HEK293 (cell line): ENCODE measurements around the gene SPOCK1.

ENCODE experiments used
- EGR2 ChIP-seq: fragments of 450-650 bp; formaldehyde crosslinking; IDR thresholded peaks from 2 replicates; pipeline ENCODE4 v1.5.1; 2016; ENCODE audit warnings: low read depth, missing biosample characterization, missing genetic modification characterization
- GLIS1 ChIP-seq: fragments of 450-650 bp; formaldehyde crosslinking; IDR thresholded peaks from 2 replicates; pipeline ENCODE4 v1.5.1; 2016; ENCODE audit warnings: missing biosample characterization, missing genetic modification characterization
- TCF7L2 ChIP-seq: IDR thresholded peaks from 2 replicates; pipeline ENCODE4 v1.6.1; 2011; ENCODE audit warnings: low read depth, mild to moderate bottlenecking, inconsistent platforms, low read length, moderate library complexity, borderline replicate concordance
- ZNF132 ChIP-seq: fragments of 450-650 bp; formaldehyde crosslinking; IDR thresholded peaks from 2 replicates; pipeline ENCODE4 v1.5.1; 2017; ENCODE audit warnings: missing biosample characterization, missing genetic modification characterization, borderline replicate concordance
- ZNF558 ChIP-seq: fragments of 450-650 bp; formaldehyde crosslinking; IDR thresholded peaks from 2 replicates; pipeline ENCODE4 v1.5.1; 2016; ENCODE audit warnings: missing biosample characterization, missing genetic modification characterization
- ZNF768 ChIP-seq: fragments of 450-650 bp; formaldehyde crosslinking; IDR thresholded peaks from 2 replicates; pipeline ENCODE4 v1.5.1; 2018; ENCODE audit warnings: missing biosample characterization, mild to moderate bottlenecking, missing genetic modification characterization
- ZSCAN30 ChIP-seq: fragments of 450-650 bp; IDR thresholded peaks from 2 replicates; pipeline ENCODE4 v1.5.1; 2018; ENCODE audit warnings: missing biosample characterization, mild to moderate bottlenecking, missing genetic modification characterization, moderate library complexity
- TF ChIP-seq, protein P1 (sequence below): fragments of 450-650 bp; formaldehyde crosslinking; IDR thresholded peaks from 2 replicates; pipeline ENCODE4 v1.5.1; 2016; ENCODE audit warnings: missing biosample characterization, missing genetic modification characterization
- TF ChIP-seq, protein P2 (sequence below): fragments of 450-650 bp; formaldehyde crosslinking; IDR thresholded peaks from 2 replicates; pipeline ENCODE4 v1.5.1; 2016; ENCODE audit warnings: missing biosample characterization, missing genetic modification characterization, low read depth

DNA sequence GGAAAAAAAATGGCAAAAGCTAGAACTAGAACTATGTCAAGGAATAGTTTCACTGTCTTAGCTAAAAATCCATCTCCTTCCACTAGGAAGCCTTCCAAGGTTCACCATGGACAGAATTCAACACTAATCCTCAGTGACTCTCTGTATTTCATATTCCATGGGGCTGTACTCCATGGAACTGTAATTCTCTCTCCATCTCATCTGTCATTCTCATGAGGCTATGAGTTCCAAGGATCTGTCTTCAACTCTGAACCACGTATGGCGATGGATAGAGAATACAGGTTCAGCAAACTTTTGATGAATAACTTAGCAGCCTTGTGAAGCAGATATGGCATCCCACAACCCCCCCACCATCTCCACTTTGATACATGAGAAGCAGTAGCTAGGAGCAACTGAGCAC is 184.0 kb downstream of the SPOCK1 start:
- TF ChIP-seq EGR2 (tag by site-specific recombination) = no peak
- no peak for TF ChIP-seq ZNF558
- TF ChIP-seq ZNF768 = no peak
- TF ChIP-seq, protein P1, sequence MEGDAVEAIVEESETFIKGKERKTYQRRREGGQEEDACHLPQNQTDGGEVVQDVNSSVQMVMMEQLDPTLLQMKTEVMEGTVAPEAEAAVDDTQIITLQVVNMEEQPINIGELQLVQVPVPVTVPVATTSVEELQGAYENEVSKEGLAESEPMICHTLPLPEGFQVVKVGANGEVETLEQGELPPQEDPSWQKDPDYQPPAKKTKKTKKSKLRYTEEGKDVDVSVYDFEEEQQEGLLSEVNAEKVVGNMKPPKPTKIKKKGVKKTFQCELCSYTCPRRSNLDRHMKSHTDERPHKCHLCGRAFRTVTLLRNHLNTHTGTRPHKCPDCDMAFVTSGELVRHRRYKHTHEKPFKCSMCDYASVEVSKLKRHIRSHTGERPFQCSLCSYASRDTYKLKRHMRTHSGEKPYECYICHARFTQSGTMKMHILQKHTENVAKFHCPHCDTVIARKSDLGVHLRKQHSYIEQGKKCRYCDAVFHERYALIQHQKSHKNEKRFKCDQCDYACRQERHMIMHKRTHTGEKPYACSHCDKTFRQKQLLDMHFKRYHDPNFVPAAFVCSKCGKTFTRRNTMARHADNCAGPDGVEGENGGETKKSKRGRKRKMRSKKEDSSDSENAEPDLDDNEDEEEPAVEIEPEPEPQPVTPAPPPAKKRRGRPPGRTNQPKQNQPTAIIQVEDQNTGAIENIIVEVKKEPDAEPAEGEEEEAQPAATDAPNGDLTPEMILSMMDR (tag by site-specific recombination) = no peak
- TF ChIP-seq ZNF132 (tag by site-specific recombination) = no peak
- TF ChIP-seq ZSCAN30 (tag by site-specific recombination) = no peak
- no peak for TF ChIP-seq GLIS1 (tag by site-specific recombination)
- TF ChIP-seq, protein P2, sequence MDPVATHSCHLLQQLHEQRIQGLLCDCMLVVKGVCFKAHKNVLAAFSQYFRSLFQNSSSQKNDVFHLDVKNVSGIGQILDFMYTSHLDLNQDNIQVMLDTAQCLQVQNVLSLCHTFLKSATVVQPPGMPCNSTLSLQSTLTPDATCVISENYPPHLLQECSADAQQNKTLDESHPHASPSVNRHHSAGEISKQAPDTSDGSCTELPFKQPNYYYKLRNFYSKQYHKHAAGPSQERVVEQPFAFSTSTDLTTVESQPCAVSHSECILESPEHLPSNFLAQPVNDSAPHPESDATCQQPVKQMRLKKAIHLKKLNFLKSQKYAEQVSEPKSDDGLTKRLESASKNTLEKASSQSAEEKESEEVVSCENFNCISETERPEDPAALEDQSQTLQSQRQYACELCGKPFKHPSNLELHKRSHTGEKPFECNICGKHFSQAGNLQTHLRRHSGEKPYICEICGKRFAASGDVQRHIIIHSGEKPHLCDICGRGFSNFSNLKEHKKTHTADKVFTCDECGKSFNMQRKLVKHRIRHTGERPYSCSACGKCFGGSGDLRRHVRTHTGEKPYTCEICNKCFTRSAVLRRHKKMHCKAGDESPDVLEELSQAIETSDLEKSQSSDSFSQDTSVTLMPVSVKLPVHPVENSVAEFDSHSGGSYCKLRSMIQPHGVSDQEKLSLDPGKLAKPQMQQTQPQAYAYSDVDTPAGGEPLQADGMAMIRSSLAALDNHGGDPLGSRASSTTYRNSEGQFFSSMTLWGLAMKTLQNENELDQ = no peak
- no peak for TF ChIP-seq TCF7L2
